ENCODE data around the gene TROAP.
A peak's percentile ranks its signal among the peaks of the same experiment; 100 is the strongest.

Gene TROAP

DNA sequence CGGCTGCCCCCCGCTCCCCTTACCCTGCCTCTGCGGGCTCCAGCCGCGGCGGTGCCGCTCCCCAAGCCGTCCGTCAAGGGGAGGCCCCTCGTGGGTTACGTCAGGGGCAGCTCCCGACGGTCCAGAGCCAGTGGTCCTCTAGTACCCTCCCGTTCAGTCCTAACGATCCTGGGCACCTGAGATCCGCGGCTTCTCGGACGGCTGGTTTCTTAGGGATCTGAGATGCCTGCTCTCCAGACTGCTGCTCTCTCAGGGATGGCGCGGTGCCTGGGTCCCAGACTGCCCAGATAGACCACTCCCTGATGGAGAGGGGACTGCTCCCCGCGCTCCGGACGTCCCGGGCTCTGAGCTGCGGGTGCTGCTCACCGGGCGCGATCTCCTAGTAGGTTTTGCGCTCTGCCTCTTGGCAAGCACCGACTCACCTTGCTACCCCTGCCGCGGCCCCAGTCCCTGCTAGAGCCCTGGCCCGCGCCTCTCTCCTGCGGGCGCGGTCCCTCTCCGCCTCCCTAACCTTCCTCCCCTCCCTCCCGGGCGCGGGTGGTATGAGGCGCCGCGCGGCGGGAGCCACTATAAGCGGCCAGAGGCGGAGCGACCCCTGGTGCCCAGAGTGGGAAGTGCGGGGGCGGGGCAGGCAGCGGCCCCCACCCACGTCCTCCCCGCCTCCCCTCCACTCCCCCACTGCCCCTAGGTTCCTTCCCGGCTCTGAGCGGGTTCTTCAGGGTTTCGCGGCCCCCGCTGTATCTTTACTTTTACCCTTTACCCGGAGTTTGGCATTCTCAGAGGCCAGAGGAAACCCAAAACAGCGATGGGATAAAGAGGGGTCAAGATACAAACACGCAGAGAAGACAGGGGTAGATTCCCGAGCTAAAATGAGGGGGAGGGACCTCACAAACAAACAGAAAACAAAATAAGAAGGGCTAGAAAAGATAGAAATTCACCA, 13.9 kb downstream of the TROAP start, which contains the start of gene C1QL4:
Gene C1QL4, minus strand, starts transcription at position 544 of the 940 bp plus-strand sequence. CDS start 711 bp downstream, outside the sequence.
- H3K4me3 ChIP-seq (ENCODE audit: low read length): peak within 1 kb of the TSS; percentile 64
- no peaks in the 10 kb centered on the region for H4K20me1 ChIP-seq (ENCODE audit: control insufficient read depth, insufficient read depth, low read depth, low read length)
- H3K79me2 ChIP-seq (ENCODE audit: control insufficient read depth, low read length): no peaks in the 10 kb centered on the region
- no peak within 1 kb of the TSS for H3K27ac ChIP-seq (ENCODE audit: low read depth, low read length)
- TF ChIP-seq EZH2phosphoT487 (IDR thresholded peaks at IDR 0.05; ENCODE audit: borderline replicate concordance, low read length): no peak
- TF ChIP-seq, protein P1, sequence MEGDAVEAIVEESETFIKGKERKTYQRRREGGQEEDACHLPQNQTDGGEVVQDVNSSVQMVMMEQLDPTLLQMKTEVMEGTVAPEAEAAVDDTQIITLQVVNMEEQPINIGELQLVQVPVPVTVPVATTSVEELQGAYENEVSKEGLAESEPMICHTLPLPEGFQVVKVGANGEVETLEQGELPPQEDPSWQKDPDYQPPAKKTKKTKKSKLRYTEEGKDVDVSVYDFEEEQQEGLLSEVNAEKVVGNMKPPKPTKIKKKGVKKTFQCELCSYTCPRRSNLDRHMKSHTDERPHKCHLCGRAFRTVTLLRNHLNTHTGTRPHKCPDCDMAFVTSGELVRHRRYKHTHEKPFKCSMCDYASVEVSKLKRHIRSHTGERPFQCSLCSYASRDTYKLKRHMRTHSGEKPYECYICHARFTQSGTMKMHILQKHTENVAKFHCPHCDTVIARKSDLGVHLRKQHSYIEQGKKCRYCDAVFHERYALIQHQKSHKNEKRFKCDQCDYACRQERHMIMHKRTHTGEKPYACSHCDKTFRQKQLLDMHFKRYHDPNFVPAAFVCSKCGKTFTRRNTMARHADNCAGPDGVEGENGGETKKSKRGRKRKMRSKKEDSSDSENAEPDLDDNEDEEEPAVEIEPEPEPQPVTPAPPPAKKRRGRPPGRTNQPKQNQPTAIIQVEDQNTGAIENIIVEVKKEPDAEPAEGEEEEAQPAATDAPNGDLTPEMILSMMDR (IDR thresholded peaks at IDR 0.05; ENCODE audit: low read depth, low read length, poor library complexity, severe bottlenecking): peak; percentile 94
- peaks cover 51% of the 10 kb centered on the region for H3K27me3 ChIP-seq (ENCODE audit: control insufficient read depth, low read length)
- no peaks in the 10 kb centered on the region for H3K36me3 ChIP-seq (ENCODE audit: control insufficient read depth, low read length)
- H3K9me2 ChIP-seq (replicated peaks; ENCODE audit: control insufficient read depth, low read length): no peaks in the 10 kb centered on the region
- no peaks in the 10 kb centered on the region for H3K9me3 ChIP-seq (ENCODE audit: control insufficient read depth, insufficient read depth, low read length)
- peak within 1 kb of the TSS; percentile 89 for H3K4me2 ChIP-seq (ENCODE audit: low read length)
- H3F3A ChIP-seq (ENCODE audit: control insufficient read depth, insufficient read depth): peaks cover 8% of the 10 kb centered on the region
- H3K4me1 ChIP-seq (ENCODE audit: control insufficient read depth, low read length): peaks cover 11% of the 10 kb centered on the region

DNA sequence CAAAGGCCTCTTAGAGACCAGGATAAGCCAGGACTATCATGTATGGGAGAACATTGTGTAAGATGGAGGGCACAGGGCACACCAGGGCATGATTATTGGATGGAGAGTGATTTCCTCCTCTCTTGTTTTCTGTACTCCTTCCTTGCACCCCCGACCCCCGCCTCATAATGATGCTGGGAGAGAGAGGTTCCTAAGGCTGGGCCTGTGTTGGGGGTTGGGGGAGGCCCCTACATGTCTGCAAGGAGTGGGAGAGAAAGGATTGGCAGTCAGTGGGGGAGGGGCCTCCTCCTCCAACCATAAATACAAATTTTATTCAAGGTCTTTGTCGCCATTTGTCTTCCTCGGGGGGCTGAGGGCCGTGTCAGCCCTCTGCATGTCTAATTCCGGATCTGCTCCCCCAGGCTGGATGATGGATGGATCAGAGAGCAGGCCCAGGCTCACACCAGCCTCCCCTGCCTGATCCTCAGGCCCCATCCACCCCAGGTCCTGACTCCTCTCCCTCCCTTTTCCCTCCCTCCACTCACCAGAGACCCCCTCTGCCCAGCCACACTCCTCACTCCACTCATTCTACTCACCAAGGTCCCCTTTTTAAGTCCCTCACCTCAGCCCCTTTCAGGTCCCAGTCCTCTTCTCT, 15.9 kb downstream of the TROAP start:
- TF ChIP-seq EZH2phosphoT487 (IDR thresholded peaks at IDR 0.05; ENCODE audit: borderline replicate concordance, low read length): no peak
- TF ChIP-seq, protein P1 (IDR thresholded peaks at IDR 0.05; ENCODE audit: low read depth, low read length, poor library complexity, severe bottlenecking): no peak
- no peak overlapping the region for H3K4me2 ChIP-seq (ENCODE audit: low read length)
- H3K27me3 ChIP-seq (ENCODE audit: control insufficient read depth, low read length): peaks cover 69% of the 10 kb centered on the region

DNA sequence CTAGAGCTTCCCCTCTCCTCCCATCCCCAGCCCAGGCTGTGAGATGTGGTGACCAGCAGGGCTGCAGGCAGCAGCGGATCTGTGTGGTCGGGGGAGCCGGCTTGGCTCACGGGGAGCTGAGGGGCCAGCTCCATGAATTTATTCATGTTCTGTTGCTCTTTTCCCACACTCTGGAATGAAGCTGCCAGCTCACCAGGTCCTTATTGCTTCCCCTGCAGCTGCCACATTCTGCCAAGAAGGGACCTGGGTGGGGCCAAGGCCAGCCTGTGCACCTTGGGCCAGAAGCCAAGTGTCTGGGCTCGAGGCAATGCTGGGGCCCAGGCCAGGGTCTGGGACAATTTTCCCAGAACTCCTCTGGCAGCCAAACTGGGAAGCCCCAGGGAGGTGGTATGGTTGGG, 16.4 kb downstream of the TROAP start:
- Histone ChIP-seq H4K20me1 (ENCODE audit: control insufficient read depth, insufficient read depth, low read depth, low read length) (no peaks in the 10 kb centered on the region), H3K27me3 (ENCODE audit: control insufficient read depth, low read length) (peaks cover 72% of the 10 kb centered on the region), H3K4me1 (ENCODE audit: control insufficient read depth, low read length) (peaks cover 34% of the 10 kb centered on the region)

More for the DNA sequence above, 15.9 kb downstream of the TROAP start:
- Histone ChIP-seq H3K4me1 (ENCODE audit: control insufficient read depth, low read length) (peaks cover 31% of the 10 kb centered on the region), H4K20me1 (ENCODE audit: control insufficient read depth, insufficient read depth, low read depth, low read length) (no peaks in the 10 kb centered on the region), H3F3A (ENCODE audit: control insufficient read depth, insufficient read depth) (peaks cover 6% of the 10 kb centered on the region), H3K9me3 (ENCODE audit: control insufficient read depth, insufficient read depth, low read length) (no peaks in the 10 kb centered on the region), H3K27ac (ENCODE audit: low read depth, low read length) (no peak overlapping the region), H3K9me2 (replicated peaks; ENCODE audit: control insufficient read depth, low read length) (no peaks in the 10 kb centered on the region), H3K79me2 (ENCODE audit: control insufficient read depth, low read length) (no peaks in the 10 kb centered on the region), H3K4me3 (ENCODE audit: low read length) (no peak overlapping the region), H3K36me3 (ENCODE audit: control insufficient read depth, low read length) (no peaks in the 10 kb centered on the region)

More for the DNA sequence above, 16.4 kb downstream of the TROAP start:
- no peak overlapping the region for H3K4me3 ChIP-seq (ENCODE audit: low read length)
- H3K9me3 ChIP-seq (ENCODE audit: control insufficient read depth, insufficient read depth, low read length): no peaks in the 10 kb centered on the region
- no peak overlapping the region for H3K4me2 ChIP-seq (ENCODE audit: low read length)
- no peak overlapping the region for H3K27ac ChIP-seq (ENCODE audit: low read depth, low read length)
- no peaks in the 10 kb centered on the region for H3K9me2 ChIP-seq (replicated peaks; ENCODE audit: control insufficient read depth, low read length)
- H3K79me2 ChIP-seq (ENCODE audit: control insufficient read depth, low read length): no peaks in the 10 kb centered on the region
- peaks cover 10% of the 10 kb centered on the region for H3F3A ChIP-seq (ENCODE audit: control insufficient read depth, insufficient read depth)
- TF ChIP-seq EZH2phosphoT487 (IDR thresholded peaks at IDR 0.05; ENCODE audit: borderline replicate concordance, low read length): no peak
- TF ChIP-seq, protein P1 (IDR thresholded peaks at IDR 0.05; ENCODE audit: low read depth, low read length, poor library complexity, severe bottlenecking): no peak
- H3K36me3 ChIP-seq (ENCODE audit: control insufficient read depth, low read length): no peaks in the 10 kb centered on the region

Data from DOHH2 (cell line).